Spleen (tissue), 7 donors: ENCODE data around the gene LILRB2.

Source experiments
- POLR2AphosphoS5 ChIP-seq, 3 donors: sonication (generic); formaldehyde crosslinking; IDR thresholded peaks; one replicate each; pipeline ENCODE4 v1.5.1; 2017; ENCODE audit warnings: antibody characterized with exemption in 3 of 3
- TF ChIP-seq, protein P1 (sequence below), 11 experiments: fragments of 200-600 bp in 7 of 11; fragments of 450-650 bp in 4 of 11; sonication (generic) in 4 of 11; IDR thresholded peaks in 8 of 11; conservative IDR thresholded peaks in 3 of 11; 1 replicate in 7 of 11; 2 replicates in 4 of 11; pipeline versions ENCODE4 v1.4.0 to v1.8.0; 2016 to 2021; ENCODE audit warnings: antibody characterized with exemption in 11 of 11, inconsistent platforms in 4 of 11, mild to moderate bottlenecking in 1 of 11
- donor health status: DM: no; HTN: no; CAD: no; lungs with moderate emphysema.
- donor health status: DM: no; HTN: no; CAD: no.
- donor health status: DM: no; HTN: no; CAD: no.

- TF ChIP-seq POLR2AphosphoS5 (IDR thresholded peaks at IDR 0.05): peak in 1 of 3 donors; percentile 12
- TF ChIP-seq, protein P1, sequence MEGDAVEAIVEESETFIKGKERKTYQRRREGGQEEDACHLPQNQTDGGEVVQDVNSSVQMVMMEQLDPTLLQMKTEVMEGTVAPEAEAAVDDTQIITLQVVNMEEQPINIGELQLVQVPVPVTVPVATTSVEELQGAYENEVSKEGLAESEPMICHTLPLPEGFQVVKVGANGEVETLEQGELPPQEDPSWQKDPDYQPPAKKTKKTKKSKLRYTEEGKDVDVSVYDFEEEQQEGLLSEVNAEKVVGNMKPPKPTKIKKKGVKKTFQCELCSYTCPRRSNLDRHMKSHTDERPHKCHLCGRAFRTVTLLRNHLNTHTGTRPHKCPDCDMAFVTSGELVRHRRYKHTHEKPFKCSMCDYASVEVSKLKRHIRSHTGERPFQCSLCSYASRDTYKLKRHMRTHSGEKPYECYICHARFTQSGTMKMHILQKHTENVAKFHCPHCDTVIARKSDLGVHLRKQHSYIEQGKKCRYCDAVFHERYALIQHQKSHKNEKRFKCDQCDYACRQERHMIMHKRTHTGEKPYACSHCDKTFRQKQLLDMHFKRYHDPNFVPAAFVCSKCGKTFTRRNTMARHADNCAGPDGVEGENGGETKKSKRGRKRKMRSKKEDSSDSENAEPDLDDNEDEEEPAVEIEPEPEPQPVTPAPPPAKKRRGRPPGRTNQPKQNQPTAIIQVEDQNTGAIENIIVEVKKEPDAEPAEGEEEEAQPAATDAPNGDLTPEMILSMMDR (IDR thresholded peaks at IDR 0.05 in 8 of 11, conservative IDR thresholded peaks at IDR 0.05 in 3 of 11): no peak
These were observed 33.6 kb downstream of the LILRB2 start for GRCh38 chr19:54247106-54247930.
